ENCODE results near the gene ROBO4.

GRCh38 chr11:124935548-124936514 is 38.2 kb upstream of the ROBO4 start, which contains the start of gene HEPACAM:
- TF ChIP-seq CTCF (IDR thresholded peaks at IDR 0.05) (no peak), EZH2 (IDR thresholded peaks at IDR 0.05; ENCODE audit: borderline replicate concordance, insufficient read depth, low read depth, low read length, poor library complexity, severe bottlenecking) (no peak)
